Right ventricle myocardium superior (tissue), 1 donor: Measurements from ENCODE around the gene ADAMTS17. TPM values are rescaled to one million over a fixed set of nuclear protein-coding genes. Genes with fewer than 3 reads are reported as not detected.
A peak's percentile ranks its signal among the peaks of the same experiment; 100 is the strongest.

ENCODE experiments used
- ATAC-seq: fragments of 200-7000 bp; cut with Tn5 transposase; one replicate; pipeline ENCODE4 v1.9.1; 2020; ENCODE audit warnings: mild to moderate bottlenecking; ENCODE audit not compliant: poor library complexity
- DNase-seq: peaks from one replicate; pipeline ENCODE4 v3.0.0-alpha.2; 2020
- intact Hi-C: fragments of 100-400 bp; cut with DNase I; formaldehyde crosslinking; loops from one replicate; pipeline ENCODE4 v1.11.2; 2022
- total RNA-seq: library from RNA; stranded (reverse); fragmentation: NEBNext Ultra II Directional; extraction: Animal tissue kit (Norgen Biotek cat#: 25700); gene quantifications from one replicate; pipeline ENCODE4 v1.2.1, GENCODE V29; 2021
- donor health status: DM: no; HTN: yes; CAD: no; lungs with severe emphysema.

The ADAMTS17 gene
- total RNA-seq, 1 donor from 2014 or later = 1.7 TPM

DNA sequence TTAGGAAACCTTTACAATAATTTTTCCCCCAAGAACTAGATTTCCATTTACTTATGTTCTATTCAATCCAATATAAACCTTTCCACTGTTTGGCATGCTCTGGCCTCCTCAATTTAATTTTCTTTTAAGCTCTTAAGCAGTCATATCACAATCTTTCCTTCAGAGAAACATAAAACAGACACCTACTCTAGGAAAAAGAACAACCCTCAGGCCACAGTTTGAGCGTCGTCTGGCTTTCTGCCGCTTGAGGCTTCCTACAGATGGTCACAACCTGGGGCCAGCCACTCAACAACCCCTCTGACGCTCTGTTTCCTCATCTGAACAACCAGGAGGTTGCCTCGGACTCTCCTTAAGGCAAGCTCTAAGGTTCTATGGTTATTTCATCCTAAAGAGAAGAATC is 143.3 kb downstream of the ADAMTS17 start:
- ATAC-seq = no peak
- intact Hi-C loops = no loop called here
- no peak for DNase-seq

DNA sequence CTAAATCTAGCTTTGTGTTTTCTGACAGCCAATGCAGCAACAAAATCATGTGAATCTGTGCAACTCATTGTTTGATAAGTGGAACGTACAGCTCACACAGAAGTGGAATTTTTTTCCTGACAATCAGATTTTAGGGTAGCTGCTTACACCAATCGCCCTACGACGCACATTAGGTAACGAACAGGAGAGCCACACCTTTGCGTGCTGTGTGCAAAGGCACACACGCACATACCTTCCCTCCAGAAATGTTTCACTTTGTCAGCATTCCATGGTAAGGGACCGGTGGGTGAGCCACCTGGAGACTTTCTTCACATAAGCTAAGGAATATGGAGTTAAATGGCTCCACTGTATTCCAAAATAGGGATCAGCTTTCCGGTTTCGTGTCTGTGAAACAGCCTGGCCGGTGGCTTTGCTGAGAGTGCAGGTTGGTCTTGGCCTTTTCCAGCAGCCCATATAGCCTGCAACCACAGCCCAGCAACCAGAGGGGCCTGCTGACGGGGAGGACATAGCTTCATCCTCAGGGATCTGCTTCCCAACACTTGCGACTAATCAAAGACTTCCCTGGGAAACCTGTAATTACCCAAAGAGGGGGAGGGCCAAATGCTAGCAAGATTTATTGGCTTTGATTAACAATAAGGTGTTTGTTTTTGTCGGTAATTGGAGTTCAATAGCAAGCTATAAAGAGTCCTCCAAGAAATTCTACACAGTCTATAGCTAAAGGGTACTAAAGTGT is 145.3 kb downstream of the ADAMTS17 start:
- intact Hi-C loops = no loop called here
- ATAC-seq = no peak
- no peak for DNase-seq

DNA sequence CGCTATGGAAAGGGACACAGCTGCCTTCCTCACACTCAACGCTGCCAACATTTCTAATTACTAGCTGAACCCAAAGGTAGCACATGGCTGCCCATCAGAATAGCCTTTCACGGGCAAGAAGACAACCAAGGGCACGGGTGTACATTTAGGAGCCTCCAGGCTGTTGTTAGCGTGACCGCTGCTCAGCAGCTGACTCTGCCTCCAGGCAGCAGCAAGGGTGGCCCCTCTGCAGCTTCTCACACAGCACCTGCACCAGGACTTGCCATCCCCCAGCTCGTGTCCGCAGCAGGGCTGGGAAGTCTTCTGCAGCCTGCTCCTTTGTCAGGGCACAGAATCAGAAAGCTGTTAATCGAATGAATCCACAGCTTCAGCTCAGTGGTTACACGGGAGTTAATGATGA is 146.8 kb downstream of the ADAMTS17 start:
- no peak for DNase-seq
- no peak for ATAC-seq
- intact Hi-C loops = no loop called here

DNA sequence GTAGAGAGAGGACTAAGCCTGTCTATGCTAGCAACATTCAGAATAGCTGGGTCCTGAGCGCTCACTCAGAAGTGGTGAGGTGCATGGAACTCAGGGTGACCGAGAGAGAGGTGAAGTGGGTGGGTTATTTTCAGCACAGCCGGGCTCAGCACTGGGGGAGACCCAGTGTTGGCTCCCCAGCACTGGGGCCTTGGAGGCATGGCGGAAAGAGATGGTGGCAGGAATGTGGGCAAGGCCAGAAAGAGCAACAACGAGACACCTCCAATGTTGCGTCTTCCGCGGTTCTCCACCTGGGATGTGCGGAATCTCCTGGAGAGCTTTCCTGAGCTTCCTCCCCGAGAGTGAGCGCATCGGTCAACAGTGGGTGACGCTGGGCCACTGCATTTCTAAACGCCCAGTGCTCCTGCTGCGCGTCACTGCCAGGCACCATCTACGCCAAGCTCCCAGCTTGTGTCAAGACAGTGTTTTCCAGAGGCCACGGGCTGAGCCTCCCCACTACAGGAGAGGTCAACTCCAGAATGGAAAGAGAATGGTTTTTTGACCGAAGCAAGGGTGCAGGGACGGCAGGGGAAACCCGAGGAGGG is 148.4 kb downstream of the ADAMTS17 start:
- intact Hi-C loops = no loop called here
- DNase-seq = no peak
- ATAC-seq = no peak

DNA sequence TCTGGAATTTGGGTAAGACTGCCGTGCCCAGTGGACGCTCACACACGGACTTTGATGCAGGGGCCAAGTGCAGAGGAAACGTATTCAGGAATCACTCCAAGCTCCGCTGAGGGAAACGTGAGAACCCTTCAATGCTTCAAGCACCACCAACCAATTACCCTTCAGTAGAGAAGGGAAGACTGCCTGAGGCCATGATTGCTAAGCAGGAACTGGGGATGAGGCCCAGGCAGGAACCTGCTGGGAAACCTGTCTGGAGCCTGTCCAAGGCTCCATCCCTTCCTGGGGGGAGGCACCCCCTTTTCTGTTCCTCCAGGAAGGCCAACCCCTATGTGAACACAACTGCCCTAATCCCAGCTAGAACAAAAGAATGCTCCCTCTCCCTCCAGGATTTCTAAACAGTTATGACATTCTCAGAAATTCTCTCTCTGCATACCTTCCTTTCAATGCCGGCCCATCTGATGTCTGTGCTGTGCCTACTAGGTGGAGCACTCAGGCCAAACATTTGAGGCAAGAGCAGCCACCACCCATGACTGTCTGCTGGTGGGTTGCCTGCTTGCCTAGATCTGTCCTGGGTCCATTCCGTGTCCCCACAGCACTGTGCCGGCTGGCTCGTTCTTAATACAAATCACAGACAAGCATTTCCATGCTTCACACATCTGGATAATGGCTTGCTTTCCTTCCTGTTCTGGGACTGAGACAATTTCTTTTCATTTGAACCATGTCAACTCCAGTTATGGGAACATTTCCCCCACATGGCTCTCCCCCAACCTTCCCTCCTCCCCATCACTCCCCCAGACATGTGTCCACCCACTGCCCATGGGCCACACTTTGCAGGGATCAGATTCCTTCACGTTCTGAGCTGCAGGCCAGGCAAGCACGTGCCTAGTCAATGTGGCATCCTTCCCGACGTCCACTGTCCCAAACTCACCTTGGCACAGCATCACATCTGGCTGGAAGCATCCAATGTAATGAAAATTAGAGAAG is 149.4 kb downstream of the ADAMTS17 start:
- intact Hi-C loops = no loop called here
- no peak for ATAC-seq
- DNase-seq = no peak

DNA sequence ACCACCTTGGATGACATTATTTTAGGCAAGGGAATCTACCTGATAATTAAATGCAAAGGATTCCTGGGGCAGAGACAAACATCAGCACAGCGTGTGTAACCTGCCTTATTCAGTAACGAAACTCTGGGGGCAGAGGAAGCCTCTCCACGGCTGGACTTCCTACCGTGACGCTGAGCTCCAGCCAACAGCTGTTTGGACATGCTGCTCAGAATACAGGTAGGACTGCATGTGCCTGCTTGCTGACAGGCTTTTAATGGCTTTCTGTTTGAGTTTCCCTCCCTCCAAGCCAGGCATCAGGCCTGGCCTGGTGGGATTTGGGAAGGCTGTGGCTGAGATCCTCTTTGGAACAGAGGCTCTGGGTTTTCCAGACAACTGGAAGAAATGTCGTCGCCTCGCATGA is 150.6 kb downstream of the ADAMTS17 start:
- DNase-seq = no peak
- intact Hi-C loops = no loop called here
- ATAC-seq = no peak

DNA sequence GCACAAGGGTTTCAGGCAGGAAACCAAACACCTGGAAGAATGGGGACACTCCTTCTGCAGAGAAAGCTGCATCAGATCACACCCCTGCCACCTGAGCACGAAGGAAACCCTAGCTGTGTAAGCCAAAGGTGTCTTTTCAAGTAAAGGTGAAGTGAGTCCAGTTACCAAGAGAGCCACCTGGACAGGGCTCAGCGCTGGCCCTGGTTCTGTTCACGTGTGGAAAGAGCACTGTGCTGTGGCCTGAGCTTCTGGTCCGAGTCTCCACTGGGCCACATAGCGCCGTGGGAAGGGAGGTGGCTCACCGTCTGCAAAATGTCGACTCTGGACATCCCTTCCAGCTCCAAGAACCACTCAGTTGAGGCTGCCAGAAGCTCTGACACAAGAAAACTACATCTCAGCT is 151.1 kb downstream of the ADAMTS17 start:
- ATAC-seq = no peak
- no peak for DNase-seq
- intact Hi-C loops = no loop called here

DNA sequence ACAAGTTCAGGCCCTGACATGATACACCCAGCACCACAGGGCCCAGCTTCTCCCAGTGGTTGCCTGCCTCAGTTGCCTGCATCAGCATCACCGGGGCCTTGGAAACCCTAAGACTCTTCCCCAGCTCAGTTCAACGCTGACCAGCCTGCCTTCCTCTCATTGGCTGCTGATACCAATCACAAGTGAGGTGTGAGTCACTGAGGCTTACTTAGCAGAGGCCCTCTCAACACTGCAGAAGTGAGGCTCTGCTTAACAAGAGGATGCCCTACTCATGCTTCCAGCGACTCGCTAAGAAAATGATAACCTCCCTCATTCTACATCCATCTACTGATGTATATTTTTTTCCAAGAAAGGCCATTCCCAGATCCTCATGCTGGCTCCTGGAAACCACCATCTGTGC is 151.9 kb downstream of the ADAMTS17 start:
- DNase-seq (no peak), ATAC-seq (no peak)
- intact Hi-C loops = no loop called here

DNA sequence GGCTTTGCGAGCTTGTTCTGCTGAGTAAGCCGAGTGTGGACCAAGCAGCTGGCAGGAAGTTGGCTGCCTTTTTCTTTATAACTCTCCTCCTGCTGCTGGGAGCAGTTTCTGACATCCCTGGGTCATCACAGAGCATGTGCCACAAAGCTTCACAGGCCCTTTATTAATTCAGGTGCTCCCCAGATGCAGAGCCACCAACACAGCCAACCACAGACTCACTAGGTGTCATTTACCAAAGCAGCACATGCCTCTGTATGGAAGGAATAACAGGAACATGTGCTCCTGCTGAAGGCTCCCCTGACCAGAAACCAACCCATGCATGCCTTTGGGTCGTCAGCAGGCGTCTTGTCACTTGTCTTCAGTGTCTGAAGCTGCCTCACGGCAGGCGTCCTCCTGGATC is 152.5 kb downstream of the ADAMTS17 start:
- intact Hi-C loops = no loop called here
- ATAC-seq (no peak), DNase-seq (no peak)

DNA sequence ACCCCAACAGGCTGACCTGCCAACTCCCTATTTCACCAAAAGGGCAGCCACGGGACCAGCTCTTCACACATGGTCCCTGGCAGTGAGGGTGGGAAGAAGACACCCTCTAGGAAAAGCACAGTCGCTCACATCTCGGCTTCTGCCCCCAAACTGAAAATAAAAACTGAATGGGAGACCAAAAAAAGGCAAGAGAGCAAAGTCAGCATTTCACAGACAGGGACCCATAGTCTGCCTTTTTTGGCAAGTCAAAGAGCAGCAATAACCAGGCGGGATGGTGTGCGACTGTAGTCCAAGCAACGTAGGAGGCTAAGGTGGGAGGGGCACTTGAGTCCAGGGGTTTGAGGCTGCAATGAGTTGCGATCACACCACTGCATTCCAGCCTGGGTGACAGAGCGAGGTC is 154.1 kb downstream of the ADAMTS17 start:
- ATAC-seq (no peak), DNase-seq (no peak)
- intact Hi-C loops = no loop called here

DNA sequence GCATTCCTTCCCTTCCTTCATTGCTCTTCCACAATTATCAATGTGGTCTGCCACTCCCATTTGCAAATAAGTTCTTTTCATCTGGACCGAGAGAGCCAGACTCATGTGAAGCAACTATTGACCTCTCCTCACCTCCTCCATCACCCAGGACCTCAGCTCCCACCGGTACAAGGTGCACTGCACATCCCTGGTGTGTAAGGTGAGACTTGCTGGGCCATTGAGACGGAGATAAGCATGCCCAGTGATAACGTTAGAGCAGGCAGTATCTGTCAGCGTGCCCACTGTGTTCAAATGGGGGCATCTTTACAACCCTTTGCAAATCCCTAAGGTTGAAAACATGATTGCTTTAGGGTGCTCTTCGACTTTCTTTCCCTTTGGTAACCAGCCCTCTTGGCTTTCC is 154.8 kb downstream of the ADAMTS17 start:
- DNase-seq (no peak), ATAC-seq (no peak)
- intact Hi-C loops = no loop called here

DNA sequence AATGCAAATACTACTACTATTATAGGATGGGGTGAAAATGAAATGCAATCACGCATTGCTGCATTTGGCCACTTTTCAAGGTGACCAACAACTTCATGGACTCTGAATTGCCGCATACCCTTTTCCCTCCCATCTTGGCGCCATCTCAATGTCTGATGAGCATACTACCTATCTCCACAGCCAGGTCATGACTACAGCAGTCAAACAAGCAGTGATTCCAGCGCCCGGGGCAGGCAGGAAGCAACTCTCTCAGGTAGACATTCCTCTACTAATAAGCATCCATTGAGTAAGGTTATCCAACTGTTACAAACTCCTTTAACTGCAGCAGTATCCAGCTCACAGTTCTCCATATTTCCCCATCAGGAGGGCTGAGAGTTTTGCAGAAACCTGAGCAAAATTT is 155.4 kb downstream of the ADAMTS17 start:
- ATAC-seq (no peak), DNase-seq (no peak)
- intact Hi-C loops = no loop called here

DNA sequence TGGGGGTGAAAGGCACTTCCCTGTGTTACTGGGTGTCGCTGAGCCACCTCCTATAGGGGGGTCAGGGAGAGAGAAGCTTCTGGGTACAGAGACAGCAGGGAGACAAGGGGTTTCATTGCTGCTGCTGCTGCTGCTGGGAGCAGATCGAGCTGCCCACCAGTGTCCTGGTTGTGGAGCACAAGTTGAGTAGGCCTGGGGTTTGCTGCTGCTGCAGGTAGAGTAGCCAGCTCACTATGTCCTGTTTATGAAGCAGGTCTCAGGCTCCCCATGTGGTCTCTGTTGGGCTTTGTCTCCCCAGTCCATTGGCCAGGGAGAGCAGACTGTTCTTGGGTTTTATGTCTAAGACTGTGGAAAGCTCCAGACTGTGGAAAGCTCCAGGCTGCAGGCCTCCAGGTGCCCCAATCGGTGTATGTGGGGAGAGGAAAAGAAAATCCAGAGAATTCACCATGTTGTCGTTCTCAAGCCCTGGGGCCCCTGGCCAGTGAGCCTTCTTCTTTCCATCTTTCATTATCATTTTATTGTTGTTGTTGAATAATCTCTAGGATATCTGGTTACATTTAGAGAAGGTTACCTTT is 157.8 kb downstream of the ADAMTS17 start:
- no peak for DNase-seq
- no peak for ATAC-seq
- intact Hi-C loops = no loop called here

DNA sequence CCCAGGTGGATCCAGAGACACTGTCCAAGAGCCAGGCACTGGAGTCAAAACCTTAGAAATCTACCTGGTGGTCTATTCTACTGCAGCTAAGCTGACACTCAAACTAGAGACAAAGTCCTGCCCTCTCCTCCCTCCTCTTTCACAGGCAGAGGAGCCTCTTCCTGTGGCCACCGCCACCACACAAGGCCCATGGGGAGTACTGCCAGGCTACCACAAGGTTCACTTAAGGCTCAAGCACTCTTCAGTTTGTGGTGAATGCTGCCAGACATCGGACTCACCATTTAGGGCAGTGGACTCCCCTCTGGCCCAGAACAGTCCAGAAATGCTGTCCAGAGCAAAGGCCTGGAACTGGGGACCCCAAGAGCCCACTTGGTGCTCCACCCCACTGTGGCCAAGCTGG is 160.9 kb downstream of the ADAMTS17 start:
- intact Hi-C loops = no loop called here
- no peak for DNase-seq
- no peak for ATAC-seq

DNA sequence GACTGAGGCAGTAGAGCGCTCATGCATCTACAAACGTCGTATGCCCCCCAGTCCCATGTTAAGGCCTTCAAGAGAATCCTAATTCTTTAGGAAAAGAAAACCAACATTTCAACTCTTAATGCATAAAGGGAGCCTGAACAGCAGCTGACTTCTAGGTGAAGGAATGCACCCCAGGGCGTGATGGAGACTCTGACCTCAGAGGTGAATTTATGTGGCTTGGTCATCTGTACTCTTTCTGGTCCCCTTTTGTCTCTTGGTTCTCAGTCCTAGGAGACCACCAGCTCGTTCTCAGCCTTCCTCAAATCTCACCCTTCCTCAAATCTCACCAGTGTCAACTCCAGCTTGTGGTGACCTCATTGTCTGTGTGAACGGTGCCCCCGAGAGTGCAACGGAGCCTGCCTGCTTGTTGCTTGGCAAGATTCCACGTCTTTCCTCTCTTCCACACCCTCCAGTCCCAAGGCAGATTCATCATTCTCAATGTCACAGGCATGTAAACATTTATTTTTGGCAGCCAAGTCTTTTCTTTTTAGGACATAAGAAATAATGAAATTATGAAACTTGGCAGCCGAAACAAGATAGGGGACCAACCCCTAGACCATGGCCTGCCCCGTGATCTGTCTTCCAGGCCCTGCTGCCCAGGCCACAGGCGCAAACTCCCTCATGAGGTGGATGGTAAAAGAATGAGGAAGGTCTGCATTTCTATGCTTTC is 166.2 kb downstream of the ADAMTS17 start:
- no peak for ATAC-seq
- DNase-seq = no peak
- intact Hi-C loops = no loop called here

DNA sequence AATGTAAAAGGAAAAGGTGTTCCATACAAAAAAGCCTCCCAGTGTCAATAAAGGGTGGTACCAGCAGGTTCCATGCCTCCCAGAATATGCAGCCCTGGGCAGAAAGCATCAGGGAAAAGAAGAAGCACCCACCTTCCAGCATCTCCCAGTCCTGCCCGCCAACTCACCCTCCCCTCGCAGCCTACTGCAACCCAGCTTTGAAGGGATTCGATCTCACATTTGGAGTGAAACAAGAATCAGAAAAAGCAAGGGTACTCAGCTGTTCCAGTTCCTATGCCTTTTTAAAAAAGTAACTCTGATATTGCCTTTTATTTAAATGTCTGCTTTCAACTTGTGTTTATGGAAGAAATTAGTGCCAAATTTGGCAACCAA is 166.9 kb downstream of the ADAMTS17 start:
- DNase-seq (no peak), ATAC-seq (peak; percentile 11)
- intact Hi-C loops = no loop called here

DNA sequence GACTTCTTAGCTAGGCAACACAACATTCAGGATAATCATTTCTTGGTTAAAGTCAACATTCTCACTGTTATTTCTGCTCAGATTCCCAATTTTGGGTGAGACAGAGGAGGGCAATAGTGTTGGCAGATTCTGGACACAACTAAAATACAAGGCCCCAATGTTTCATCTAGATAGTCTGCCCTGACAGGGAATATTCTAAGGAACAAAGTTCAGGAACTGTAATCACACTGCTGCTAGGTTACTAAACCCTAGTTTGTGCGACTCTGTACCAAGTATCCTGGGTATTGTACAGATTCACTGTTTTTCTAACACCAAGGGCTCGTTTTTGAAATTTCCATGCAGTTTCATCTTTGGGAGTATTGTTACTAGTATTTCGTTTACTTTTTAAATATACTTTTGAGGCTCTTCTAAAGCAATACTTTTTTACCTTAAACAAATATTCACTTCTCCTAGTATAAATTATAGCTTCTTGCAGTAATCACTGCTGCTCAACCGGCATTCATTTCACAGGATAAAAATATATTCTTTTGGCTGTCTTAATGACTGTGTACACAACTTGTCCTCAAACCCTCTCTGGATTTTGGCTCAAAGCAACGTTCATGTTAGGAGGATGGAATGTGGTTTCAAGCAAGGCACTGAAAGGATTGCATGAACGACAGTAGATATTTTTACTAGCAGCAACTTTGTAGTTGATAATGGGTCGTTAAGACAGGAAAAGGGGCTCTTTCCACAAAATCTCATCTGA is 167.4 kb downstream of the ADAMTS17 start:
- intact Hi-C loops = no loop called here
- ATAC-seq (peak; percentile 81), DNase-seq (no peak)

DNA sequence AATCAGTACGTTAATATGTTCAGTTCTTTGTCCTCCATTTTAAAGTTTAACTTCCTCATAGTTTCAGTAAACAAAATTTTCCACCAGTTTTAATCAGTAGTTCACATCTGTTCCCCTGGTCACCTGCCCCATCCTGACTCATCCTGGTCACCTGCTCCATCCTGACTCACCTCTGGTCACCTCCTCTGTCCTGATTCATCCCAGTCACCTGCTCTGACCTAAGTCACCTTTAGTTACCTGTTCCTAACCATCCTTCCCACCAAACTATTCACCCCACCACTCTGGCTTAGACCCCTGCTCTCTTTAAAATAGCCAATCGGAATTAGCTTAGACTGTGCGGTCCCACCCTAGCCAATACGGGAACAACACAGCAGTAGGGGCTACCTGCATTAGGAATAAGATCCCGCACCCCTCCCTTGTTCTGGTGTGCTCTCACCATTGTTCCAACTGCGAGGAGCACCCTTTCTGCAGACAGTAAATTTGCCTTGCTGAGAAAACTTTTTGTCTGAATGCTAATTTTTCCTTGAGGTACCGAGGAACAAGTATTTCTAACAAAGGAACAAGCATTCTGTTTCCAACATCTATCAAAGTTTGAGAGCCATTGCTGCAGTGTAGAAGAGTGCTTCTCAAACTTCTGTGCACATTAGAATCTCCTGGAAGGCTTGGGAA is 169.3 kb downstream of the ADAMTS17 start:
- ATAC-seq = no peak

More for the DNA sequence above, 169.3 kb downstream of the ADAMTS17 start:
- no peak for DNase-seq
- intact Hi-C loops = no loop called here
